Trophoblast cell (in vitro differentiated cells and primary cell): ENCODE results near the gene BSX. TPM values are rescaled to one million over a fixed set of nuclear protein-coding genes. Genes with fewer than 3 reads are reported as not detected.

Experiments used
- DNase-seq, 2 donors: peaks; one replicate each; pipeline ENCODE4 v3.0.0-alpha.2; 2016
- H2AFZ ChIP-seq: 2 replicates; pipeline ENCODE4 v1.6.1; 2013; ENCODE audit warnings: low read length, moderate library complexity, mild to moderate bottlenecking; ENCODE audit not compliant: insufficient read depth, poor library complexity
- H2AK5ac ChIP-seq: 2 replicates; pipeline ENCODE4 v1.6.1; 2013; ENCODE audit warnings: mild to moderate bottlenecking, low read length
- H2BK120ac ChIP-seq: 2 replicates; pipeline ENCODE4 v1.6.1; 2013; ENCODE audit warnings: low read length, mild to moderate bottlenecking, moderate library complexity; ENCODE audit not compliant: insufficient read depth, poor library complexity
- H2BK12ac ChIP-seq: 2 replicates; pipeline ENCODE4 v1.6.1; 2013; ENCODE audit warnings: mild to moderate bottlenecking, low read length, moderate library complexity
- H2BK5ac ChIP-seq: 2 replicates; pipeline ENCODE4 v1.6.1; 2013; ENCODE audit warnings: low read length, low read depth, moderate library complexity, mild to moderate bottlenecking; ENCODE audit not compliant: poor library complexity
- H3K14ac ChIP-seq: 2 replicates; pipeline ENCODE4 v1.6.1; 2013; ENCODE audit warnings: mild to moderate bottlenecking, low read length
- H3K18ac ChIP-seq: 2 replicates; pipeline ENCODE4 v1.6.1; 2013; ENCODE audit warnings: mild to moderate bottlenecking, low read length
- H3K23ac ChIP-seq: 2 replicates; pipeline ENCODE4 v1.6.1; 2013; ENCODE audit warnings: low read length
- H3K27ac ChIP-seq: 2 replicates; pipeline ENCODE4 v1.5.1; 2013; ENCODE audit warnings: low read depth, mild to moderate bottlenecking, inconsistent platforms, low read length, moderate library complexity
- H3K27me3 ChIP-seq: 2 replicates; pipeline ENCODE4 v1.6.1; 2013; ENCODE audit warnings: inconsistent platforms, mild to moderate bottlenecking, low read length, moderate library complexity; ENCODE audit not compliant: insufficient read depth
- H3K36me3 ChIP-seq, 2 experiments: 1 replicate in 1 of 2; 2 replicates in 1 of 2; pipeline ENCODE4 v1.6.1; 2013; ENCODE audit warnings: low read length in 2 of 2, mild to moderate bottlenecking in 2 of 2, moderate library complexity in 1 of 2; ENCODE audit not compliant: insufficient read depth in 2 of 2, control insufficient read depth in 1 of 2
- H3K4ac ChIP-seq: 2 replicates; pipeline ENCODE4 v1.6.1; 2013; ENCODE audit warnings: low read depth, mild to moderate bottlenecking, low read length, moderate library complexity
- H3K4me1 ChIP-seq, 2 experiments: 1 replicate in 1 of 2; 2 replicates in 1 of 2; pipeline ENCODE4 v1.6.1; 2013; ENCODE audit warnings: low read length in 2 of 2, mild to moderate bottlenecking in 2 of 2, moderate library complexity in 1 of 2; ENCODE audit not compliant: insufficient read depth in 2 of 2, control insufficient read depth in 1 of 2
- H3K4me2 ChIP-seq: 2 replicates; pipeline ENCODE4 v1.6.1; 2013; ENCODE audit warnings: inconsistent platforms, mild to moderate bottlenecking, low read length, moderate library complexity
- H3K4me3 ChIP-seq: 2 replicates; pipeline ENCODE4 v1.5.1; 2013; ENCODE audit warnings: mild to moderate bottlenecking, low read depth, low read length, inconsistent platforms
- H3K79me1 ChIP-seq: one replicate; pipeline ENCODE4 v1.6.1; 2013; ENCODE audit warnings: low read length
- H3K79me2 ChIP-seq: 2 replicates; pipeline ENCODE4 v1.6.1; 2013; ENCODE audit warnings: low read length, mild to moderate bottlenecking; ENCODE audit not compliant: control insufficient read depth, insufficient read depth, poor library complexity
- H3K9ac ChIP-seq: 2 replicates; pipeline ENCODE4 v1.6.1; 2013; ENCODE audit warnings: mild to moderate bottlenecking, low read length
- H3K9me3 ChIP-seq: 2 replicates; pipeline ENCODE4 v1.6.1; 2013; ENCODE audit warnings: low read depth, mild to moderate bottlenecking, control low read depth, inconsistent platforms, low read length; ENCODE audit not compliant: insufficient read depth
- H4K12ac ChIP-seq: 2 replicates; pipeline ENCODE4 v1.6.1; 2013; ENCODE audit warnings: low read depth, mild to moderate bottlenecking, low read length, moderate library complexity
- H4K8ac ChIP-seq: 2 replicates; pipeline ENCODE4 v1.6.1; 2013; ENCODE audit warnings: low read depth, mild to moderate bottlenecking, low read length, moderate library complexity
- H4K91ac ChIP-seq: one replicate; pipeline ENCODE4 v1.6.1; 2013; ENCODE audit warnings: low read depth, mild to moderate bottlenecking, low read length, moderate library complexity
- WGBS: extraction: QIAGEN DNeasy Blood & Tissue Kit; methylation state at CpG from one replicate; pipeline ENCODE4 v1.1.7; 2013; ENCODE audit warnings: missing lambda C conversion rate; ENCODE audit not compliant: insufficient read length, insufficient coverage; ENCODE audit errors: extremely low coverage; 5-methylcytosine and 5-hydroxymethylcytosine counted together
- polyA plus RNA-seq: library from polyadenylated mRNA; stranded (reverse); fragments of 200-250 nt; gene quantifications from 2 replicates; pipeline ENCODE4 v1.2.3, GENCODE V29; 2013

Gene BSX
- polyA plus RNA-seq, result not detected in 2 replicates

GRCh38 chr11:122981388-122982264 is at the start of gene BSX:
Gene BSX (minus strand): TSS chr11:122981834. CDS start chr11:122981671, 163 bp downstream.
- H2AK5ac ChIP-seq, result no peak within 1 kb of the TSS
- H3K79me2 ChIP-seq, result no peaks in the 10 kb centered on the region
- DNase-seq, result peak; percentile 31 to 62
- no peak within 1 kb of the TSS for H3K4ac ChIP-seq
- no peak within 1 kb of the TSS for H4K12ac ChIP-seq
- H3K14ac ChIP-seq, result no peak within 1 kb of the TSS
- H3K4me2 ChIP-seq, result peak within 1 kb of the TSS; percentile 9
- no peak within 1 kb of the TSS for H4K91ac ChIP-seq
- peaks cover 11 to 15% of the 10 kb centered on the region in 2 experiments for H3K4me1 ChIP-seq
- no peaks in the 10 kb centered on the region for H3K79me1 ChIP-seq
- no peak within 1 kb of the TSS for H2BK12ac ChIP-seq
- no peak within 1 kb of the TSS for H4K8ac ChIP-seq
- H2AFZ ChIP-seq, result no peak within 1 kb of the TSS
- peaks cover 82% of the 10 kb centered on the region for H3K27me3 ChIP-seq
- WGBS, result no CpG with 5 or more reads among the region's 35 CpGs
- peaks cover 9% of the 10 kb centered on the region for H3K9me3 ChIP-seq
- no peak within 1 kb of the TSS for H3K4me3 ChIP-seq
- no peak within 1 kb of the TSS for H3K9ac ChIP-seq
- no peak within 1 kb of the TSS for H3K27ac ChIP-seq
- no peaks in the 10 kb centered on the region for H3K36me3 ChIP-seq
- no peak within 1 kb of the TSS for H3K18ac ChIP-seq
- no peak within 1 kb of the TSS for H2BK120ac ChIP-seq
- H2BK5ac ChIP-seq, result no peak within 1 kb of the TSS
- no peak within 1 kb of the TSS for H3K23ac ChIP-seq

- no peak for DNase-seq
- no peak overlapping the region for H4K8ac ChIP-seq
- H3K79me2 ChIP-seq, result no peaks in the 10 kb centered on the region
- no peak overlapping the region for H3K4me2 ChIP-seq
- H3K23ac ChIP-seq, result no peak overlapping the region
- H3K18ac ChIP-seq, result no peak overlapping the region
- H3K9ac ChIP-seq, result no peak overlapping the region
- no peak overlapping the region for H3K14ac ChIP-seq
- no peak overlapping the region for H3K4me3 ChIP-seq
- H3K4ac ChIP-seq, result no peak overlapping the region
- no peaks in the 10 kb centered on the region for H3K27me3 ChIP-seq
- H3K4me1 ChIP-seq, result no peaks in the 10 kb centered on the region
- no peaks in the 10 kb centered on the region for H3K9me3 ChIP-seq
- no peak overlapping the region for H4K12ac ChIP-seq
- WGBS, result no CpG with 5 or more reads among the region's 4 CpGs
- H3K27ac ChIP-seq, result no peak overlapping the region
- H4K91ac ChIP-seq, result no peak overlapping the region
- no peaks in the 10 kb centered on the region for H3K79me1 ChIP-seq
- no peaks in the 10 kb centered on the region for H3K36me3 ChIP-seq
- no peak overlapping the region for H2BK12ac ChIP-seq
- H2BK5ac ChIP-seq, result no peak overlapping the region
- no peak overlapping the region for H2AFZ ChIP-seq
- no peak overlapping the region for H2BK120ac ChIP-seq
- no peak overlapping the region for H2AK5ac ChIP-seq
These were observed 48.9 kb upstream of the BSX start for GRCh38 chr11:123030517-123030916.

- no peaks in the 10 kb centered on the region for H3K36me3 ChIP-seq
- no peak overlapping the region for H3K4ac ChIP-seq
- H3K79me2 ChIP-seq, result no peaks in the 10 kb centered on the region
- no peak overlapping the region for H3K9ac ChIP-seq
- DNase-seq, result peak; percentile 7 to 76
- H3K4me1 ChIP-seq, result no peaks in the 10 kb centered on the region
- no peak overlapping the region for H3K4me3 ChIP-seq
- H3K4me2 ChIP-seq, result no peak overlapping the region
- H4K12ac ChIP-seq, result no peak overlapping the region
- H3K9me3 ChIP-seq, result no peaks in the 10 kb centered on the region
- WGBS, result no CpG with 5 or more reads among the region's 2 CpGs
- no peak overlapping the region for H3K23ac ChIP-seq
- H3K27ac ChIP-seq, result no peak overlapping the region
- no peak overlapping the region for H2AFZ ChIP-seq
- no peak overlapping the region for H2BK12ac ChIP-seq
- no peaks in the 10 kb centered on the region for H3K79me1 ChIP-seq
- H2BK120ac ChIP-seq, result no peak overlapping the region
- H2BK5ac ChIP-seq, result no peak overlapping the region
- no peak overlapping the region for H4K91ac ChIP-seq
- H3K18ac ChIP-seq, result no peak overlapping the region
- no peak overlapping the region for H2AK5ac ChIP-seq
- H3K14ac ChIP-seq, result no peak overlapping the region
- H4K8ac ChIP-seq, result no peak overlapping the region
- H3K27me3 ChIP-seq, result no peaks in the 10 kb centered on the region
These were observed 39.3 kb upstream of the BSX start for GRCh38 chr11:123020968-123021367.

- H3K4me2 ChIP-seq, result no peak overlapping the region
- H3K18ac ChIP-seq, result no peak overlapping the region
- H2BK5ac ChIP-seq, result no peak overlapping the region
- no peaks in the 10 kb centered on the region for H3K27me3 ChIP-seq
- H4K91ac ChIP-seq, result no peak overlapping the region
- H3K14ac ChIP-seq, result no peak overlapping the region
- no peak overlapping the region for H3K23ac ChIP-seq
- DNase-seq, result no peak
- no peak overlapping the region for H3K4ac ChIP-seq
- H2BK120ac ChIP-seq, result no peak overlapping the region
- H3K9ac ChIP-seq, result no peak overlapping the region
- no peak overlapping the region for H2BK12ac ChIP-seq
- H2AFZ ChIP-seq, result no peak overlapping the region
- no peaks in the 10 kb centered on the region for H3K9me3 ChIP-seq
- WGBS, result no CpG with 5 or more reads among the region's 9 CpGs
- H3K4me1 ChIP-seq, result no peaks in the 10 kb centered on the region
- no peaks in the 10 kb centered on the region for H3K79me1 ChIP-seq
- H3K36me3 ChIP-seq, result no peaks in the 10 kb centered on the region
- no peak overlapping the region for H4K8ac ChIP-seq
- H3K4me3 ChIP-seq, result no peak overlapping the region
- no peaks in the 10 kb centered on the region for H3K79me2 ChIP-seq
- H4K12ac ChIP-seq, result no peak overlapping the region
- no peak overlapping the region for H3K27ac ChIP-seq
- H2AK5ac ChIP-seq, result no peak overlapping the region
These were observed 37.1 kb upstream of the BSX start for GRCh38 chr11:123018702-123019101.
